HEK293T (cell line): ENCODE measurements around the gene FAM124A.

Experiments
- CTCF ChIA-PET: fragments of 350-600 bp; formaldehyde crosslinking; extraction: SDS; loops from one replicate; lab custom pipeline; 2021; ENCODE audit warnings: antibody characterized with exemption, inconsistent platforms; lab: Yijun Ruan, JAX
- POLR2A ChIA-PET: fragments of 350-600 bp; formaldehyde crosslinking; extraction: SDS; loops from one replicate; lab custom pipeline; 2020; ENCODE audit warnings: antibody characterized with exemption, inconsistent platforms; lab: Yijun Ruan, JAX
- DNase-seq: peaks from one replicate; pipeline ENCODE4 v3.0.0; 2012; ENCODE audit warnings: mixed read lengths; ENCODE audit errors: extremely low spot score
- ARNT ChIP-seq: fragments of 450-650 bp; IDR thresholded peaks from 2 replicates; pipeline ENCODE4 v1.6.1; 2017; ENCODE audit warnings: mild to moderate bottlenecking
- BHLHE40 ChIP-seq: fragments of 450-650 bp; IDR thresholded peaks from 2 replicates; pipeline ENCODE4 v1.6.1; 2016; ENCODE audit warnings: mild to moderate bottlenecking, moderate library complexity, borderline replicate concordance
- CTBP1 ChIP-seq: fragments of 450-650 bp; IDR thresholded peaks from 2 replicates; pipeline ENCODE4 v1.6.1; 2016; ENCODE audit warnings: borderline replicate concordance
- ELF4 ChIP-seq: fragments of 450-650 bp; IDR thresholded peaks from 2 replicates; pipeline ENCODE4 v1.6.1; 2017; ENCODE audit warnings: antibody characterized with exemption
- FOXA1 ChIP-seq: fragments of 450-650 bp; IDR thresholded peaks from 2 replicates; pipeline ENCODE4 v1.6.1; 2016; ENCODE audit warnings: mild to moderate bottlenecking
- FOXK2 ChIP-seq: fragments of 450-650 bp; IDR thresholded peaks from 2 replicates; pipeline ENCODE4 v1.6.1; 2016; ENCODE audit warnings: mild to moderate bottlenecking
- FOXM1 ChIP-seq: fragments of 450-650 bp; IDR thresholded peaks from 2 replicates; pipeline ENCODE4 v1.6.1; 2017; ENCODE audit warnings: mild to moderate bottlenecking, borderline replicate concordance
- HDGF ChIP-seq: fragments of 450-650 bp; IDR thresholded peaks from 2 replicates; pipeline ENCODE4 v1.6.1; 2017; ENCODE audit warnings: antibody characterized with exemption, borderline replicate concordance
- L3MBTL2 ChIP-seq: fragments of 450-650 bp; conservative IDR thresholded peaks from 2 replicates; pipeline ENCODE4 v1.6.1; 2016; ENCODE audit warnings: mild to moderate bottlenecking
- LEF1 ChIP-seq: fragments of 450-650 bp; IDR thresholded peaks from 2 replicates; pipeline ENCODE4 v1.6.1; 2017; ENCODE audit warnings: mild to moderate bottlenecking, borderline replicate concordance
- NFRKB ChIP-seq: fragments of 450-650 bp; IDR thresholded peaks from 2 replicates; pipeline ENCODE4 v1.6.1; 2016; ENCODE audit warnings: mild to moderate bottlenecking, moderate library complexity
- SP1 ChIP-seq: fragments of 450-650 bp; IDR thresholded peaks from 2 replicates; pipeline ENCODE4 v1.6.1; 2017
- SUZ12 ChIP-seq: fragments of 450-650 bp; IDR thresholded peaks from 2 replicates; pipeline ENCODE4 v1.6.1; 2016; ENCODE audit warnings: mild to moderate bottlenecking
- TARDBP ChIP-seq: fragments of 450-650 bp; IDR thresholded peaks from 2 replicates; pipeline ENCODE4 v1.6.1; 2016
- ZNF384 ChIP-seq: fragments of 450-650 bp; IDR thresholded peaks from 2 replicates; pipeline ENCODE4 v1.6.1; 2016
- TF ChIP-seq, protein P1 (sequence below): fragments of 450-650 bp; IDR thresholded peaks from 2 replicates; pipeline ENCODE4 v1.6.1; 2016

The FAM124A gene, protein sequence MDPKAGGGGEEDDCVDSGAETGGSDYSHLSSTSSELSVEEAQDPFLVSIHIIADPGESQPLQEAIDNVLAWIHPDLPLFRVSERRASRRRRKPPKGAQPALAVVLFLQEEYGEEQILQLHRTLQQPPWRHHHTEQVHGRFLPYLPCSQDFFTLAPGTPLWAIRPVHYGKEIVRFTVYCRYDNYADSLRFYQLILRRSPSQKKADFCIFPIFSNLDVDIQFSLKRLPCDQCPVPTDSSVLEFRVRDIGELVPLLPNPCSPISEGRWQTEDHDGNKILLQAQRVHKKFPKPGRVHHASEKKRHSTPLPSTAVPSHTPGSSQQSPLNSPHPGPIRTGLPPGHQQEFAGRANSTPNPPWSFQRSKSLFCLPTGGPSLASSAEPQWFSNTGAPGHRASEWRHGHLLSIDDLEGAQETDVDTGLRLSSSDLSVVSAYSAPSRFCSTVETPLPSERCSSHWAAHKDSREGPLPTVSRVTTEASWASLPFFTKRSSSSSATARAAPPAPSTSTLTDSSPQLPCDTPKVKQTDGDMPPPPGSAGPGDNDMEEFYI

DNA sequence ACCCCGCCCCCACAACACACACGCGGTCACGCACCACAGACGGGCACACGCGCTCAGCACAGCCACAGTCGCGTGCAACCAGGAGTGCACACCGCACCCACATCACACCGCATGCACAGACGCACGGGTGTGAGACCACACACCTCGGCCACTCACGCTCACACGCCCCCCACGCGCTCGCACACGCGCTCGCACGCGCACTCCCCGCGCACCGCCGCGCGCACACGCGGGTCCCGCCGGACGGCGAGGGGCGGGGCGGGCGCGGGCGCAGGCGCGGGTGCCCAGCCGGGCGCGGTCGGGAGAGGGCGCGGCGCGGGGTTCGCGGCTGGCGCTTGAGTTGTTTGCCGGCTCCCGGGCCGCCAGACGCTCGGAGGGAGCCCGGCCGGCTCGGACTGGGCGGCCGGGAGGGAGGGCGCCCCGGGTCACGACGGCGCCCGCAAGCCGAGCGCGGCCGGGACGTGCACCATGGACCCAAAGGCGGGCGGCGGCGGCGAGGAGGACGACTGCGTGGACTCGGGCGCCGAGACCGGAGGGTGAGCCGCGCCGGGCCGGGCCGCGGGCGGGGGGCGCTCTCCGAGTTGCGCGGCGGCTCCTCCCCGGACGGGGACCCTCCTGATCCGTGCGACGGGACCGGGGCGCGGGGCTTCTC, at the start of gene FAM124A:
Gene FAM124A, plus strand, starts transcription at position 362 of the 649 bp plus-strand sequence. Its CDS starts 104 bp downstream, at position 466.
- ChIA-PET POLR2A (no interaction called here), CTCF (no interaction called here)
- peak; percentile 79 for DNase-seq
- no peak for TF ChIP-seq ZNF384
- TF ChIP-seq L3MBTL2 = peak; percentile 89
- TF ChIP-seq ARNT = peak; percentile 49; the same call in 1 of the 2 replicates
- no peak for TF ChIP-seq SP1
- no peak for TF ChIP-seq ELF4
- peak; percentile 83 for TF ChIP-seq TARDBP

DNA sequence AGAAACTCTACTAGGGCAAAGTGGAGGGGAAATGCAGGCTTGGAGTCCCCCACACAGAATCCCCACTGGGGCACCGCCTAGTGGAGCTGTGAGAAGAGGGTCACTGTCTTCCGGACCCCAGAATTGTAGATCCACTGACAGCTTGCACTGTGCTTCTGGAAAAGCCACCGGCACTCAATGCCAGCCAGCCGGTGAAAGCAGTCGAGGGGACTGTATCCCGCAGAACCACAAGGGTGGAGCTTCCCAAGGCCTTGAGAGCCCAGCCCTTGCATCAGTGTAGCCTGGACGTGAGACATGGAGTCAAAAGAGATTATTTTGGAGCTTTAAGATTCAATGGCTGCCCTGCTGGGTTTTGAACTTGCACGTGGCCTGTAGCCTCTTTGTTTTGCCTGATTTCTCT, 47.2 kb upstream of the FAM124A start:
- DNase-seq = no peak
- CTCF ChIA-PET = no interaction called here
- POLR2A ChIA-PET = no interaction called here
- TF ChIP-seq ZNF384 (no peak), CTBP1 (no peak), FOXA1 (no peak), BHLHE40 (no peak), ARNT (no peak), L3MBTL2 (no peak), LEF1 (no peak), HDGF (no peak), FOXM1 (no peak), ELF4 (no peak), SUZ12 (no peak)
- TF ChIP-seq, protein P1, sequence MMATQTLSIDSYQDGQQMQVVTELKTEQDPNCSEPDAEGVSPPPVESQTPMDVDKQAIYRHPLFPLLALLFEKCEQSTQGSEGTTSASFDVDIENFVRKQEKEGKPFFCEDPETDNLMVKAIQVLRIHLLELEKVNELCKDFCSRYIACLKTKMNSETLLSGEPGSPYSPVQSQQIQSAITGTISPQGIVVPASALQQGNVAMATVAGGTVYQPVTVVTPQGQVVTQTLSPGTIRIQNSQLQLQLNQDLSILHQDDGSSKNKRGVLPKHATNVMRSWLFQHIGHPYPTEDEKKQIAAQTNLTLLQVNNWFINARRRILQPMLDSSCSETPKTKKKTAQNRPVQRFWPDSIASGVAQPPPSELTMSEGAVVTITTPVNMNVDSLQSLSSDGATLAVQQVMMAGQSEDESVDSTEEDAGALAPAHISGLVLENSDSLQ = no peak

DNA sequence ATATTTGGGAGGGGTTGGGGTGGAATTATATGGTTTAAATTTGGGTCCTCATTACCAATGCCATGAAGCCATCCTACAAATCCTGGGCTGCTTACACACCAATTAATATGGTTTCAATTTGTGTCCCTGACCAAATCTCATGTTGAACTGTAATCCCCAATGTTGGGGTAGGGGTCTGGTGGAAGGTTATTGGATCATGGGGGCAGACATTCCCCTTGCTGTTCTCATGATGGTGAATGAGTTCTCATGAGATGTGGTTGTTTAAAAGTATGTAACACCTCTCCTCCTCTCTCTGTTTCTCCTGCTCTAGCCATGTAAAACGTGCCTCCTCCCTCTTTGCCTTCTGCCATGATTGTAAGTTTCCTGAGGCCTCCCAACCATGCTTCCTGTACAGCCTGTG, 46.6 kb upstream of the FAM124A start:
- DNase-seq = no peak
- no peak for TF ChIP-seq CTBP1
- TF ChIP-seq HDGF = no peak
- no peak for TF ChIP-seq FOXA1
- ChIA-PET CTCF (no interaction called here), POLR2A (no interaction called here)

DNA sequence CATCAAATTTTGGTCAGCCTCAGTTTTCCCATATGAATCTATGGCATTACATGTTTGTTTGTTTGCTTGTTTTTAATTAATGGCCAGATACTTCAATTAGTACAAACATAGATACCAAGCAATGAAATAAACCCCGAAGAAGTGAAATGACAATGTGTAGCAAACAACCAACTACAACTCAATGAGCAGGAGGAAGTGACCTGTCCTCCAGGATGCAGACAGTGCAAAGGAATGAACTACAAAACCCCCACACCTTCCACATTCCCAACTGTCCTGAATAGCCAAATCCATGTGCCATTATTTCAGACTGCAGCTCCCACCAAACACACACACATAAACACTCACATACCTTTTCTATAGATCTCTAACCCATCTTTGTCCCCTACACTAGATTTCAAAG, 45.0 kb upstream of the FAM124A start:
- ChIA-PET CTCF (interaction anchor here (1.2 kb wide), 1 partner anchor 9 kb away, joined by 4 read pairs; no protein-coding TSS in a partner anchor), POLR2A (no interaction called here)
- no peak for TF ChIP-seq BHLHE40
- no peak for TF ChIP-seq FOXA1
- no peak for TF ChIP-seq ZNF384
- TF ChIP-seq, protein P1 = no peak
- no peak for TF ChIP-seq TARDBP
- no peak for TF ChIP-seq NFRKB
- no peak for TF ChIP-seq ARNT
- TF ChIP-seq FOXK2 = no peak
- TF ChIP-seq HDGF = no peak
- no peak for TF ChIP-seq LEF1
- TF ChIP-seq ELF4 = no peak
- no peak for TF ChIP-seq CTBP1
- TF ChIP-seq L3MBTL2 = no peak
- no peak for TF ChIP-seq SUZ12
- no peak for TF ChIP-seq SP1
- TF ChIP-seq FOXM1 = no peak
- DNase-seq = no peak

DNA sequence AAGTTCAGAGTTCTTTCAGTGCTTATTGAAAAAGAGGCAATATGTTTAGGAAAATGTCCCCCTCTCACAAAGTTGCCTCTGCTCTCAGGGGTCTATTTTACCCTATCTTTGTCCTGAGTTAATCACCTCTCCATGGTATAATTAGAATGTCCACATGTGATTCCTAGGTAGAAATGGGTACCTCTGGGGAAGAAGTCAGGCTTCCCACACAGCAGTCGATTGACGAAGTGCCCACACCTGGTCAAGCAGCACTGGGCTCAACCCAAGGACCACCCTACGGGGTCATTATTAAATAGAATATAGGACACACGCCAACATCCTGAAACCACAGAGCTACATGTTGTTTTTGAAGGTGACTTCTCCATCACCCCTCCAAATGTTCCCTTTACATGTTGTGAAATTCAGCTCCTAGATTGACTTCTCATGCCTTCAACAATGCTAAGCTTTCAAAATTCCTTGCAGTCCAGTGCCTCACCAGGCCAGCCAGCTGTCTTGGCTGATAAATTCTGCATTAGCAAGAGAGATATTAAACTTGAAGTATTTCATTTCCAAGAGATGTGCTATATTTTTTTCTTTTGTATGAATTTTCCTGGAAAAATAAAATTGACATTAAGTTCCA, 43.6 kb upstream of the FAM124A start:
- ChIA-PET CTCF (no interaction called here), POLR2A (no interaction called here)
- no peak for DNase-seq
- TF ChIP-seq L3MBTL2 (no peak), ZNF384 (no peak), HDGF (no peak), SUZ12 (no peak), LEF1 (no peak), FOXK2 (no peak), FOXA1 (no peak), SP1 (no peak), ELF4 (no peak), CTBP1 (no peak), TARDBP (no peak), FOXM1 (no peak)
- TF ChIP-seq, protein P1 = no peak

DNA sequence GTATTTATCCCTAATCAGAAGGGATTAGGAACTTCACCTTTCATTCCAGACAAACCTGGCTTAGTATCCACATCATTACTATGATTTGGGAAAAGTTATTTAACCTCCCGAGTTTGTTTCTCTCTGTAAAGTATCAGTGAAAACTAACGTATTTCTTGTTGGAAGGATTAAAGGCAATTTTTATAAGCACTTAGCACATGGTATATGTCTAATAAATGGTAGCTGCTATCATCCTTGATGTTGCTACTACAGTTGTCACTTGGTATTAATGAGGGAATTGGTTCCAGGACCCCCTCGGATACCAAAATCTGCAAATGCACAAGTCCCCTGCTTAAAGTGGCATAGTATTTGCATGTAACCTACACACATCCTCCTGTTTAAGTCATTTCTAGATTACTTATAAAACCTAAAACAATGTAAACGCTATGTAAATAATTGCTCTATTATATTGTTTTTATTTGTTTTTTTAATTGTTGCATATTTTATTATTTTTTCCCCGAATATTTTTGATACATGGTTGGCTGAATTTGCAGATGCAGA, 42.7 kb upstream of the FAM124A start:
- POLR2A ChIA-PET = no interaction called here
- no peak for DNase-seq

More for the DNA sequence above, 42.7 kb upstream of the FAM124A start:
- TF ChIP-seq L3MBTL2 = no peak
- TF ChIP-seq LEF1 = no peak
- TF ChIP-seq FOXM1 = no peak
- no peak for TF ChIP-seq CTBP1
- TF ChIP-seq FOXA1 = no peak
- no peak for TF ChIP-seq TARDBP
- no peak for TF ChIP-seq FOXK2
- no peak for TF ChIP-seq BHLHE40
- no peak for TF ChIP-seq ELF4
- no peak for TF ChIP-seq ZNF384
- TF ChIP-seq NFRKB = no peak
- no peak for TF ChIP-seq SP1
- no peak for TF ChIP-seq HDGF
- CTCF ChIA-PET = no interaction called here
